Left forelimb (tissue), 1 donor: ENCODE results near the gene CDYL2.
"Not testable (repeated sequence)": the region's sequence is repeated elsewhere in the genome, so short reads cannot be mapped to it uniquely, and the experiment has no call there.

Source experiments
- DNase-seq: peaks from one replicate; pipeline ENCODE4 v3.0.0-alpha.2; 2018; ENCODE audit warnings: low spot score

The CDYL2 gene

DNA sequence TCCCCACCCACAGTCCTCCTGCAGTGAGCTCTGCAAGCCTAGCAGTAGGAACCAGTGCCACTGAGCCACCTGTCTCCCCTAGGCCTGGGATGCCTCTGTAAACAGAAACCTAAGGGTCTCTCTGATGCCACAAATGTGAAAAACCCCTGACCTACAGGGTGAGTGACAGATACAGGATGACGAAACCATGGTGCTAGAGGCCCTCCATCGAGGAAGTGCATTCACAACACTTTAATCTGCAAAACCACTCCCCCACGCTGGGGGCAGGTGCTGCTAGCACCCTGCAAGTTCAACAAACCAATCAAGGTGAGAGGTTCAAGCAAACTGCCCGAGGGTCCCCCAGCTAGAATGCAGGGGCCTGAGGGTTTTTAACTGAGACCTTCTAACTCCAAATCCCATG lies 59.5 kb downstream of the CDYL2 start:
- no peak for DNase-seq

GRCh38 chr16:80743772-80744171 lies 60.6 kb downstream of the CDYL2 start:
- no peak for DNase-seq

DNA sequence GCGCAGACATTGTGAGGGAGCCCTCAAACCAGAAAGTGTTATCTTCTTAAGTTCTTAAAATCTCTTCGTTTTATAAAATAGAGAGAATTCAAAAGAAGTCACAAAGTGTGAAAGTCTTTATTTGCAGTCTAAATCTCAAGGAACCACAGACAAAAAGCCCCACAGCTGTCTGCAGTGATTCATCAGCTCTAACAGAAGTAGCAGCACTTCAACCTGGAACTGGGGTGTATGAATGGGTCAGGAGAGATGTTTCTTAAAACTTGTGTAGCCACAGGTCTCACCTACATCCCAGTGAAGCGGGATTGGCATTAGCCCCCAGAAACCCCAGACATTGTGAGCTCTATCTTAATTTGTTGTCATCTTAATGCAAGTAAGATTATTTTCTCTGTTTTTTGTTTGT lies 61.1 kb downstream of the CDYL2 start:
- no peak for DNase-seq

- no peak for DNase-seq
These were observed 62.1 kb downstream of the CDYL2 start for GRCh38 chr16:80742331-80742730.

GRCh38 chr16:80741724-80742123 lies 62.7 kb downstream of the CDYL2 start:
- DNase-seq = no peak

GRCh38 chr16:80739523-80739922 lies 64.9 kb downstream of the CDYL2 start:
- DNase-seq = no peak

- DNase-seq = no peak
These were observed 65.9 kb downstream of the CDYL2 start for GRCh38 chr16:80738521-80738920.

- no peak for DNase-seq
These were observed 68.6 kb downstream of the CDYL2 start for GRCh38 chr16:80735846-80736245.

DNA sequence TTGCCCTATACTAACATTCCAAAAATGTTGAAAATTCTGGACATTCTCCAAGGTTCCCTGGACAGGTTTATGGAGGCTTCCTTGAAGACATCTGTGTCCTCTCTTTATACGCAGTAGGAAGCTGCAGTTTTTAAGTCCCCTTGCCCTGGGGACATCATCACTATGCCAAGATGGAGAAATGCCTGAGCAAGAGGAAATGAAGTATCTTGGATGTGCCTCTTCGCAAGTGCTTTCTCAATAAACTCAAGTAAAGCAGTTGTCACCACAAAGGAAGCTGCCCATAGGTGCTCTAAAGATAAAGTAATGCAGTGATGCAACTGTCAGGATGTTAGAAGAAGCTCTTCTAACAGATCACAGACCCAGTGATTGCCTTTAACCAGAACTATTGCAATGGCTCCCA lies 71.0 kb downstream of the CDYL2 start:
- no peak for DNase-seq

- no peak for DNase-seq
These were observed 72.5 kb downstream of the CDYL2 start for GRCh38 chr16:80731915-80732314.

GRCh38 chr16:80727066-80727763 lies 77.2 kb downstream of the CDYL2 start:
- DNase-seq = not testable (repeated sequence)

DNA sequence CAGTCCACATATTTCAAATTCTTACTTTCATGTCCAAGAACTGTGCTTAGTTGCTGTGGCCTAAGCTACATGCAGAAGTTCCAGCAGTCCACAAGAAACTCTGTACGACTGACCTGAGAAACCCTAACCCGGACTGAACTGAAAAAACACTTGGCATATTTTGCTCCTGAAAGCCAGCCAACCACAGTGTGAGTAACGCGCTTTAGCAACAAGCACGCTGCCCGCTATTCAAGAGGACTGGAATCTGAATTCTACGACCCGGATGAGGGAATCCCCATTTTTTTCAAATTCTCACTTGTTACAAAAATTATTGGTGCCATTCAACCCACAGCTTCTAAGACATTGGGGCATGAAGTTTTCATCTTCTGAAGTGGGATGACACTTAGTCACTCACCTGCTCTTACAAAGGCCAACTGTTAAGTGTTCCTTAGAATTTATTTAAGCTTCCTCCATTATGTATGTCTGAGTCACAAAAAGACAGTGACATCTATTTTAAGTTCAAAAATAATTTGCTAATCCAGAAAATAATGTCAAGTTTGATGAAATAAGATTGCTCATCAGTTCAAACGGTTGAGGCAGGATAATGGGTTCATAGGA lies 78.7 kb downstream of the CDYL2 start:
- no peak for DNase-seq

DNA sequence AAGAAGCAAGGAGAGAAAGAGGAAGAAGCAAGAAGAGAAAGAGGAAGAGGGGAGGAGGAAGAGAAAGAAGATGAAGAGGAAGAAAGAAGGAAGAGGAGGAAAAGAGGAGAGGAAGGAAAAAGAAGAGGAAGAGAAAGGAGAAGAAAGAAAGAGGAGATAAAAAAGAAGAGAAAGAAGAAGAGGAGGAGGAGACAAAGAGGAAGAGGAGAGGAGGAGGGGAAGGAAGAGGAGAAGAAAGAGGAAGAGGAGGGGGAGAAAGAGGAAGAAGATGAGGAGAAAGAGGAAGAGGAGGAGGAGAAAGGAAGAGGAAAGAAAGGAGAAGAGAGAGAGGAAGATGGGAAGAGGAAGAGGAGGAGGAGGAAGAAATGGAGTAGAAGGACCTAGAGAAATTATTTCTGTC lies 80.4 kb downstream of the CDYL2 start:
- DNase-seq = no peak

GRCh38 chr16:80723091-80723490 lies 81.3 kb downstream of the CDYL2 start:
- DNase-seq = no peak

DNA sequence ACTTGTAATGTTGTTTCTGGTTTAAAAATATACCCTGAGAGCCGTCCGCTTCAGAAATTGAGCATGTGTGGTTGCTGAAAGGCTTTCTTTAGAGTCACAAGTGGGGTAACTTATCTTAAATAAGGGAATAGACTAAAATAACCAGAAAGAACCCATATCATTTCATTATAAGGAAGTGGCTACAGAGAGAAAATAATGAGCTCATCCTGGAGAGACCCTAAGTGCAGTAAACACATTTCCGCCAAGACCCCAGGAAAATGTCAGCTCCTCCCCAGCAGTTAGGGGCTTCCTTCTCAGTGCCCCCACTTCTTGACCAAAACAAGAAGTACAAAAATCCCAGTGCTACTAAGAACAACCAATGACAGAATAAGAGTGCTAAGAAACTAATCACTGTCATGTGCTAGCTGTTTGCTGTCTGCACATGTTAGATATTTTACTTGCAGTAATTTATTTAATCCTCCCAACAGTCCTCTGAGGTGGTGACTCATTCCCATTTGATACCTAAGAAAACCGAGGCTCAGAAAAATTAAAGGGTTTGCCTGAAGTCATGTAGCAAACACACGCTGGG lies 83.5 kb downstream of the CDYL2 start:
- DNase-seq = no peak

GRCh38 chr16:80719573-80719972 lies 84.8 kb downstream of the CDYL2 start:
- no peak for DNase-seq

- DNase-seq = no peak
These were observed 85.7 kb downstream of the CDYL2 start for GRCh38 chr16:80718480-80719220.

DNA sequence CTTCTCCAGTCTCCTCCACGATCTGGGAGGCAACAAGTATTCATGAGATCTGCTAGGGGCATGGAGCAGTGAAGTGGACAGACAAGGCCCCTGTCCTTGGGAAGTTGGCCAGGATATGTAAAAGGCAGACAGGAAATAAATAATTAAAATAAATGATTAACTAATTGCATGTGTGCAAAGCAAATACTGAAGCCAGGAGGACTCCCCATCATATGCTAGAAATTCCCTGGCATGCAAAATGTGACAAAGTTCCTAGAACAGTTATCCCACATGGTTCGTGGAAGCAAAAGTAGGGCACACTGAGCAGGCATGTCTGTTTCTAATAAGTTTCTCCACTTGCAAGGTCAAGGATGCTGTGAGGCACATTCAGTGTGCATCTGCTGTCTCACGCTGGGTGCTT lies 86.8 kb downstream of the CDYL2 start:
- DNase-seq = no peak

DNA sequence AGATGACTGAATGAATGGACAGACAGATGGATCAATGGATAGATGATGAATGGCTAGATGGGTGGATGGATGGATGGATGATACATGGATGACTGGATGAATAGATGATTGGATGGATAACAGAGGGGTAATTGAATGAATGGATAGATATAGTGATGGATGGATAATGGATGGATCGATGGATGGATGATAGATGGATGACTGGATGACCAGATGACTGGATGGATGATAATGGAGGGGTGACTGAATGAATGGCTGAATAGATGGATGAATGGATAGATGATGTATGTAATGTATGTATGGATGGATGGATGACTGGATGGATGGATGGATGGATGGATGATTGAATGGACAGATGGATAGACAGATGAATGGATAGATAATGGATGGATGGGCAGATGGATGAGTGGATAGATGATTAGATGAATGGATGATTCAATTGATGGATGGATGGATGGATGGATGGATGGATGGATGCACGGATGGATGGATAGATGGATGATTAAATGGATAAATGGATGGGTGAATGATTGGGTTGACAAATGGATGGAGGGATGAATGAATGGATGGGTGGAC lies 87.7 kb downstream of the CDYL2 start:
- no peak for DNase-seq

GRCh38 chr16:80711406-80711805 lies 93.0 kb downstream of the CDYL2 start:
- no peak for DNase-seq

DNA sequence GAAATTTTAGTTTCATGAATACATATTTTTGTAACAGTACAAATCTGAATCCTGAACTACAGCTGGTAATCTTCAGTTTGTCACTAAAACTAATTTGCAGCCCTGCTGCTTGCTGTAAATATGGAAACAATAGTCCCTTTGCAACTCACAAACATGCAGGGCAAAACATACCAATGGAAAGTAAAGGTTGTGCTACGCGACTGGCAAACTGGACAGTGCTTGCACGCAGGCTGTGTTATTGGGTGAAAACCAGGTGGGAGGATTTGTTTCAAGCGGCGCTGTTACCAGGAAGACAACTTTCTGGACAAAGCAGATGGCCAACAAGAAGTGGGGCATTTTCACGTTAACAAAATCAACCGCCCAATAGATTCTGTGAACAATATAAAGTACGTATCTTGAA lies 93.5 kb downstream of the CDYL2 start:
- DNase-seq = no peak

DNA sequence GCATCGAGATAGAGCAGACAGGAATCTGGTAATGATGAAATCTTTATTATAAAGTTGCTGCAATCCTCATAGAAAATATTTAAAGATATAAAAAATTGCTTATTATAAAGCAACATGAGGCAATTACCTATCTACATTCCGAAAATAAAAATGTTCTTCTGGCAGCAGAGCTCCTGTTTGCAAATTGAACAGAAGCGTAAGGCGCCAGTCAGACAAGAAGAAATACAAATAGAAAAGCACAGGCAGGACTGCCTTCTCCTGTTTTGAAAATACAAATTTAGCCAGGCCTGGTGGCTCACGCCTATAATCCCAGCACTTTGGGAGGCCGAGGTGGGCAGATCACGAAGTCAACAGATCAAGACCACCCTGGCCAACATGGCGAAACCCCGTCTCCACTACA lies 95.6 kb downstream of the CDYL2 start:
- DNase-seq = no peak

- no peak for DNase-seq
These were observed 96.7 kb downstream of the CDYL2 start for GRCh38 chr16:80707686-80708085.
